B cell (primary cell): ENCODE measurements around the gene RFT1. TPM values are rescaled to one million over a fixed set of nuclear protein-coding genes. Genes with fewer than 3 reads are reported as not detected.

Experiments
- ATAC-seq: fragments of 200-7000 bp; cut with Tn5 transposase; one replicate; pipeline ENCODE4 v1.10.0; 2021; ENCODE audit warnings: low read depth, mild to moderate bottlenecking, moderate number of reproducible peaks, moderate library complexity
- CTCF ChIA-PET: fragments of 350-600 bp; sonication (Branson Sonifier 250); formaldehyde crosslinking; loops from one replicate; lab custom pipeline; 2021; ENCODE audit warnings: antibody characterized with exemption, inconsistent platforms; lab: Charles Lee
- POLR2A ChIA-PET: fragments of 350-600 bp; sonication (Branson Sonifier 250); formaldehyde crosslinking; loops from one replicate; lab custom pipeline; 2021; ENCODE audit warnings: antibody characterized with exemption; lab: Charles Lee
- DNase-seq: peaks from one replicate; pipeline ENCODE4 v3.0.0; 2013
- H2AFZ ChIP-seq: 2 replicates; pipeline ENCODE4 v1.6.1; 2012; ENCODE audit warnings: mild to moderate bottlenecking, low read depth, low read length; ENCODE audit not compliant: insufficient read depth, poor library complexity, severe bottlenecking
- H3K27ac ChIP-seq, 2 donors: 1 replicate in 1 of 2; 2 replicates in 1 of 2; pipeline ENCODE4 v1.5.1; 2012 to 2013; ENCODE audit warnings: low read length in 2 of 2, mild to moderate bottlenecking in 2 of 2, moderate library complexity in 1 of 2
- H3K27me3 ChIP-seq, 4 experiments: fragments of 200-600 bp in 1 of 4; sonication (generic) in 1 of 4; replicated peaks in 1 of 4; 1 replicate in 2 of 4; 2 replicates in 2 of 4; pipeline versions ENCODE4 v1.6.1 to v1.7.0; 2013 to 2016; ENCODE audit warnings: low read length in 3 of 4, mild to moderate bottlenecking in 2 of 4, mixed read lengths in 1 of 4, moderate library complexity in 1 of 4; ENCODE audit not compliant: insufficient read depth in 4 of 4, control insufficient read depth in 3 of 4; ENCODE audit errors: control extremely low read depth in 1 of 4
- H3K36me3 ChIP-seq, 2 experiments: replicated peaks in 1 of 2; 1 replicate in 1 of 2; 2 replicates in 1 of 2; pipeline versions ENCODE4 v1.6.1 to v1.7.1; 2013; ENCODE audit warnings: low read length in 1 of 2; ENCODE audit not compliant: insufficient read depth in 2 of 2, control insufficient read depth in 1 of 2; ENCODE audit errors: control extremely low read depth in 1 of 2, extremely low read depth in 1 of 2
- H3K4me1 ChIP-seq, 2 donors: fragments of 200-600 bp in 1 of 2; sonication (generic) in 1 of 2; 1 replicate in 1 of 2; 2 replicates in 1 of 2; pipeline versions ENCODE4 v1.5.1 to v1.6.1; 2013 to 2017; ENCODE audit warnings: low read length in 2 of 2; ENCODE audit not compliant: control insufficient read depth in 2 of 2, insufficient read depth in 2 of 2
- H3K4me2 ChIP-seq: replicated peaks from 2 replicates; pipeline ENCODE3; 2012; ENCODE audit warnings: mild to moderate bottlenecking, low read depth, low read length; ENCODE audit not compliant: poor library complexity, severe bottlenecking
- H3K4me3 ChIP-seq, 5 experiments: fragments of 200-600 bp in 1 of 5; sonication (generic) in 1 of 5; 1 replicate in 3 of 5; 2 replicates in 2 of 5; pipeline versions ENCODE4 v1.5.1 to v1.7.0; 2011 to 2016; ENCODE audit warnings: low read length in 4 of 5, mild to moderate bottlenecking in 4 of 5, low read depth in 2 of 5, control low read depth in 1 of 5, moderate library complexity in 1 of 5; ENCODE audit not compliant: insufficient read depth in 1 of 5; ENCODE audit errors: control extremely low read depth in 1 of 5, extremely low read depth in 1 of 5
- H3K79me2 ChIP-seq: fragments of 200-600 bp; sonication (generic); one replicate; pipeline ENCODE4 v1.6.0; 2016; ENCODE audit warnings: low read length; ENCODE audit not compliant: control insufficient read depth, insufficient read depth
- H3K9ac ChIP-seq: fragments of 200-600 bp; sonication (generic); 2 replicates; pipeline ENCODE4 v1.6.1; 2017; ENCODE audit warnings: mild to moderate bottlenecking, low read length, moderate library complexity
- H3K9me3 ChIP-seq, 3 donors: one replicate each; pipeline versions ENCODE4 v1.6.1 to v1.7.1; 2013; ENCODE audit warnings: low read length in 2 of 3; ENCODE audit not compliant: control insufficient read depth in 2 of 3, insufficient read depth in 1 of 3; ENCODE audit errors: control extremely low read depth in 1 of 3
- H4K20me1 ChIP-seq: 2 replicates; pipeline ENCODE4 v1.6.0; 2012; ENCODE audit warnings: mild to moderate bottlenecking, low read length; ENCODE audit not compliant: insufficient read depth, control insufficient read depth, poor library complexity, severe bottlenecking
- H3K27ac Mint-ChIP-seq: one replicate; pipeline ENCODE4 v1.8.0; 2021; ENCODE audit warnings: mixed read lengths
- H3K27me3 Mint-ChIP-seq: one replicate; pipeline ENCODE4 v1.8.0; 2021; ENCODE audit warnings: mixed read lengths
- H3K4me1 Mint-ChIP-seq: one replicate; pipeline ENCODE4 v1.8.0; 2021; ENCODE audit warnings: mixed read lengths
- H3K4me3 Mint-ChIP-seq: one replicate; pipeline ENCODE4 v1.8.0; 2021; ENCODE audit warnings: mixed read lengths
- H3K9me3 Mint-ChIP-seq: one replicate; pipeline ENCODE4 v1.8.0; 2022; ENCODE audit warnings: mixed read lengths; ENCODE audit not compliant: insufficient read depth
- CTCF ChIP-seq: fragments of 200-600 bp; IDR thresholded peaks from one replicate; pipeline ENCODE4 v1.8.0; 2022; ENCODE audit warnings: antibody characterized with exemption, mild to moderate bottlenecking
- EZH2 ChIP-seq: IDR thresholded peaks from 2 replicates; pipeline ENCODE4 v1.6.1; 2012; ENCODE audit warnings: borderline replicate concordance, low read depth, mild to moderate bottlenecking, moderate library complexity, low read length; ENCODE audit not compliant: insufficient read depth, poor library complexity, severe bottlenecking
- WGBS: methylation state at CpG from one replicate; pipeline ENCODE4 v1.1.5; 2013; ENCODE audit warnings: missing lambda C conversion rate; ENCODE audit not compliant: insufficient coverage; 5-methylcytosine and 5-hydroxymethylcytosine counted together
- intact Hi-C: fragments of 100-400 bp; cut with micrococcal nuclease; formaldehyde crosslinking; loops from one replicate; pipeline ENCODE4 v1.10.0; 2022
- polyA plus RNA-seq: library from polyadenylated mRNA; depleted of rRNA; stranded (reverse); fragments of >200 nt; gene quantifications from 2 replicates; pipeline ENCODE4 v1.2.3, GENCODE V29; 2012
- total RNA-seq, 2 donors: library from RNA; stranded (reverse); fragments of 120-200 nt in 1 of 2; gene quantifications; 1 replicate in 1 of 2; 2 replicates in 1 of 2; pipeline versions ENCODE4 v1.2.3 to v1.2.4, GENCODE V29; 2013 to 2022

Gene RFT1
- total and polyA plus RNA-seq, 2 donors (not counting 1 experiment from before 2014, with no cell fraction given): 12.1 to 28.9 TPM

GRCh38 chr3:53179580-53179979, 49.3 kb upstream of the RFT1 start:
- no peak overlapping the region for H3K9ac ChIP-seq
- no peaks in the 10 kb centered on the region for H3K9me3 ChIP-seq
- no peak overlapping the region for H3K4me3 ChIP-seq
- H4K20me1 ChIP-seq: peaks cover 66% of the 10 kb centered on the region
- H3K79me2 ChIP-seq: peaks cover 62% of the 10 kb centered on the region
- peaks cover 49 to 73% of the 10 kb centered on the region in 2 donors for H3K4me1 ChIP-seq
- intact Hi-C loops: no loop called here
- Mint-ChIP-seq H3K27ac (no peak overlapping the region), H3K27me3 (no peaks in the 10 kb centered on the region), H3K4me3 (peak overlapping the region; percentile 19), H3K9me3 (no peaks in the 10 kb centered on the region), H3K4me1 (peaks cover 62% of the 10 kb centered on the region)
- H3K36me3 ChIP-seq: peaks cover 0 to 68% of the 10 kb centered on the region in 2 experiments
- ATAC-seq: no peak
- CTCF ChIA-PET: interaction anchor here (0.6 to 4.9 kb wide), 3 partner anchors 16 to 82 kb away, joined by 4 to 30 read pairs (median 12); no protein-coding TSS in a partner anchor
- no peaks in the 10 kb centered on the region for H3K27me3 ChIP-seq
- H3K4me2 ChIP-seq: peak overlapping the region; percentile 87
- DNase-seq: no peak
- POLR2A ChIA-PET: interaction anchor here (1.4 kb wide), 1 partner anchor 12 kb away, joined by 17 read pairs; no protein-coding TSS in a partner anchor
- TF ChIP-seq EZH2 (no peak), CTCF (no peak)
- no peak overlapping the region for H3K27ac ChIP-seq
- WGBS: 91% methylated on average over 20 of the region's 20 CpGs
- no peak overlapping the region for H2AFZ ChIP-seq

GRCh38 chr3:53178246-53178645, 48.0 kb upstream of the RFT1 start:
- H3K9ac ChIP-seq: no peak overlapping the region
- Mint-ChIP-seq H3K4me1 (peaks cover 75% of the 10 kb centered on the region), H3K9me3 (no peaks in the 10 kb centered on the region), H3K27ac (no peak overlapping the region), H3K27me3 (no peaks in the 10 kb centered on the region), H3K4me3 (no peak overlapping the region)
- no peak for ATAC-seq
- WGBS: 96% methylated on average over 15 of the region's 15 CpGs
- H4K20me1 ChIP-seq: peaks cover 79% of the 10 kb centered on the region
- H2AFZ ChIP-seq: no peak overlapping the region
- no peak for DNase-seq
- no peaks in the 10 kb centered on the region for H3K27me3 ChIP-seq
- intact Hi-C loops: no loop called here
- TF ChIP-seq EZH2: no peak
- no peak for TF ChIP-seq CTCF
- H3K4me3 ChIP-seq: no peak overlapping the region
- H3K9me3 ChIP-seq: no peaks in the 10 kb centered on the region
- H3K27ac ChIP-seq: no peak overlapping the region
- CTCF ChIA-PET: interaction anchor here (4.9 kb wide), 1 partner anchor 18 kb away, joined by 30 read pairs; no protein-coding TSS in a partner anchor
- H3K4me2 ChIP-seq: no peak overlapping the region
- peaks cover 62 to 86% of the 10 kb centered on the region in 2 donors for H3K4me1 ChIP-seq
- H3K79me2 ChIP-seq: peaks cover 75% of the 10 kb centered on the region
- peaks cover 0 to 70% of the 10 kb centered on the region in 2 experiments for H3K36me3 ChIP-seq
- POLR2A ChIA-PET: interaction anchor here (0.7 kb wide), 1 partner anchor 50 kb away, joined by 4 read pairs; no protein-coding TSS in a partner anchor
